ENCODE measurements around the gene ERVK3-1. TPM values are rescaled to one million over a fixed set of nuclear protein-coding genes. Genes with fewer than 3 reads are reported as not detected.
A peak's percentile ranks its signal among the peaks of the same experiment; 100 is the strongest.

ERVK3-1 gene
- total and polyA plus RNA-seq, 2 of the 13 experiments (the other 11 are each of a cell fraction or from before 2014, with no cell fraction given): 28.5 to 38.7 TPM

DNA sequence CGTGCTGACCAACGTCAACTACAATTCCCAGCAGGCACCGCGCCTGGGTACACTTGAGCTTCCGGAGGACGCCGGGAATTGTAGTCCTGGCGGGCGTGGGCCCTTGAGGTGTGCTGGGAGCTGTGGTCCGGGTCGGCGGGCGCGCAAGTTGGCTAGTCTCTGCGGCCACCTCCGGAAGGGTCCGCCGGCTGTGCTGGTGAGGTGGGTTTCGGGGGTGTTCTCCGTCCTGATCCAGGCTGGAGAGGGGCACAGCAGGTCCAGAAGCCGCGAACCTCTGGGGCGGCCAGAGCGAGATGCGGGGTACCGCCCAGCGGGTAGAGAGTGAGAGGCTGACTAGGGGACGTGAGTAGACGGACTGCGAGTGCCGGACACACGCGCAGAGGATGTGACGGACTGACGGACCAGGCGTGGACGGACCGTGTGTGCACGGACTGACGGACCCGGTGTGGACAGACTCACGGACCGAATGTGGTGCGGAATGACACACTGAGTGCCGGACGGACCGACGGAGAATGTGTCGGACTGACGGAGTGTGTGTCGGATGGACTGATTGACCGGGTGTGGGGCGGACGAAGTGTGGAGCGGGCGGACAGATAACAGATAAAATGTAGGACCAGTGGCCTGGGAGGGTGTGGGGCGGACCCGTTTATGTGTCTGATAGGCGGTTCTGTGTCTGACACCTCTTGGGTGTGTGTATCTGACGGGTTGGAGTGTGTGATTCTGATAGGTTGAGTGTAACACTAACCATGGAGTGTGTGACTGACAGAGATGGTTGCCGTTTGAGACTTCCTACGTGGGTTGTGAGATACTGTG, 21.9 kb downstream of the ERVK3-1 start, which contains the start of gene ZSCAN22 (continued):
- TF ChIP-seq E2F1 (CRISPR knock-in tag; IDR thresholded peaks at IDR 0.05): peak; percentile 76; the same call in 1 of the 2 replicates
- TF ChIP-seq PPARG (CRISPR knock-in tag; conservative IDR thresholded peaks at IDR 0.05): peak; percentile 41; the same call in 1 of the 2 replicates
- no peak for TF ChIP-seq SYNCRIP (IDR thresholded peaks at IDR 0.05; ENCODE audit: insufficient read depth, low read depth, low read length)
- no peak for TF ChIP-seq ZNF160 (CRISPR knock-in tag; IDR thresholded peaks at IDR 0.05)
- no peak for TF ChIP-seq ZNF879 (CRISPR knock-in tag; IDR thresholded peaks at IDR 0.05)
- peak; percentile 37; the same call in 1 of the 2 replicates for TF ChIP-seq RXRA (CRISPR knock-in tag; IDR thresholded peaks at IDR 0.05)
- TF ChIP-seq KDM4B (CRISPR knock-in tag; IDR thresholded peaks at IDR 0.05): 0 out of 2 replicates have a peak, but pooled peaks have one; percentile 37
- TF ChIP-seq HOXA3 (CRISPR knock-in tag; IDR thresholded peaks at IDR 0.05): peak; percentile 96
- 0 out of 2 replicates have a peak, but pooled peaks have one; percentile 61 for TF ChIP-seq ZNF34 (CRISPR knock-in tag; IDR thresholded peaks at IDR 0.05; ENCODE audit: borderline replicate concordance)
- no peak for TF ChIP-seq CHD4 (IDR thresholded peaks at IDR 0.05; ENCODE audit: borderline replicate concordance, low read length)
- TF ChIP-seq TBL1XR1 (IDR thresholded peaks at IDR 0.05; ENCODE audit: borderline replicate concordance, low read length, partially characterized antibody): peak; percentile 43
- TF ChIP-seq ZNF282 (IDR thresholded peaks at IDR 0.05; ENCODE audit: partially characterized antibody): no peak
- TF ChIP-seq RFX5 (IDR thresholded peaks at IDR 0.05; ENCODE audit: low read depth, low read length): peak; percentile 65; the same call in 1 of the 2 replicates
- no peak for TF ChIP-seq CHCHD3 (CRISPR knock-in tag; IDR thresholded peaks at IDR 0.05)
- TF ChIP-seq, protein P1, sequence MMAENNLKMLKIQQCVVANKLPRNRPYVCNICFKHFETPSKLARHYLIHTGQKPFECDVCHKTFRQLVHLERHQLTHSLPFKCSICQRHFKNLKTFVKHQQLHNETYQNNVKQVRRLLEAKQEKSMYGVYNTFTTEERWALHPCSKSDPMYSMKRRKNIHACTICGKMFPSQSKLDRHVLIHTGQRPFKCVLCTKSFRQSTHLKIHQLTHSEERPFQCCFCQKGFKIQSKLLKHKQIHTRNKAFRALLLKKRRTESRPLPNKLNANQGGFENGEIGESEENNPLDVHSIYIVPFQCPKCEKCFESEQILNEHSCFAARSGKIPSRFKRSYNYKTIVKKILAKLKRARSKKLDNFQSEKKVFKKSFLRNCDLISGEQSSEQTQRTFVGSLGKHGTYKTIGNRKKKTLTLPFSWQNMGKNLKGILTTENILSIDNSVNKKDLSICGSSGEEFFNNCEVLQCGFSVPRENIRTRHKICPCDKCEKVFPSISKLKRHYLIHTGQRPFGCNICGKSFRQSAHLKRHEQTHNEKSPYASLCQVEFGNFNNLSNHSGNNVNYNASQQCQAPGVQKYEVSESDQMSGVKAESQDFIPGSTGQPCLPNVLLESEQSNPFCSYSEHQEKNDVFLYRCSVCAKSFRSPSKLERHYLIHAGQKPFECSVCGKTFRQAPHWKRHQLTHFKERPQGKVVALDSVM (CRISPR knock-in tag; IDR thresholded peaks at IDR 0.05): peak; percentile 32; the same call in 1 of the 2 replicates
- TF ChIP-seq ZNF430 (CRISPR knock-in tag; IDR thresholded peaks at IDR 0.05): no peak
- peak; percentile 95 for TF ChIP-seq KLF12 (CRISPR knock-in tag; IDR thresholded peaks at IDR 0.05; ENCODE audit: borderline replicate concordance)
- peak; percentile 60 for TF ChIP-seq BHLHE40 (IDR thresholded peaks at IDR 0.05; ENCODE audit: low read length)
- TF ChIP-seq, protein P2, sequence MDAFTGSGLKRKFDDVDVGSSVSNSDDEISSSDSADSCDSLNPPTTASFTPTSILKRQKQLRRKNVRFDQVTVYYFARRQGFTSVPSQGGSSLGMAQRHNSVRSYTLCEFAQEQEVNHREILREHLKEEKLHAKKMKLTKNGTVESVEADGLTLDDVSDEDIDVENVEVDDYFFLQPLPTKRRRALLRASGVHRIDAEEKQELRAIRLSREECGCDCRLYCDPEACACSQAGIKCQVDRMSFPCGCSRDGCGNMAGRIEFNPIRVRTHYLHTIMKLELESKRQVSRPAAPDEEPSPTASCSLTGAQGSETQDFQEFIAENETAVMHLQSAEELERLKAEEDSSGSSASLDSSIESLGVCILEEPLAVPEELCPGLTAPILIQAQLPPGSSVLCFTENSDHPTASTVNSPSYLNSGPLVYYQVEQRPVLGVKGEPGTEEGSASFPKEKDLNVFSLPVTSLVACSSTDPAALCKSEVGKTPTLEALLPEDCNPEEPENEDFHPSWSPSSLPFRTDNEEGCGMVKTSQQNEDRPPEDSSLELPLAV (CRISPR knock-in tag; conservative IDR thresholded peaks at IDR 0.05; ENCODE audit: low read depth): 0 out of 2 replicates have a peak, but pooled peaks have one; percentile 27
